ENCODE results near the gene CEMIP.
"Not testable (repeated sequence)": the region's sequence is repeated elsewhere in the genome, so short reads cannot be mapped to it uniquely, and the experiment has no call there.

CEMIP gene

DNA sequence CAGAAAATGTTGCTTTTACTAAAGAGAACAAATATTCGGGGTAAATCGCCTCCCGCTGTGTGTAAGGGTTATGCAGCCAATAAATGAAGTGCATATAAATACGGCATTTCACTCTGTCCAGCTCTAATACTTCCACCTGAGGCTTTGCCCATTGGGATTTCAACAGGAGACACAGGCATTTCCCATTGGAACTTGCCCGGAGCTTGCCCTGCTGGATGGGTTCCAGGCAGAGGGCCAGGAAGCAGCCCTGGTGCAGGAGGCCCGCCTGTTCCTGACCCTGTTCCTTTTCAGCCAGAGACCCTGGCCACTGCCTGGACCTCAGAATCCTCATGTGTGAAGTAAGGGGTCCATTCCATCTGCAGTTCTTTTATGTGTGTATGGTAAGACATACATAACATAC is 17.4 kb upstream of the CEMIP start:
- no peak for DNase-seq

- not testable (repeated sequence) for DNase-seq
Observed at GRCh38 chr15:80763235-80763634, 15.9 kb upstream of the CEMIP start.

GRCh38 chr15:80764535-80764934 is 14.6 kb upstream of the CEMIP start:
- DNase-seq, result no peak

- DNase-seq, result no peak
Observed at GRCh38 chr15:80766275-80766674, 12.9 kb upstream of the CEMIP start.

DNA sequence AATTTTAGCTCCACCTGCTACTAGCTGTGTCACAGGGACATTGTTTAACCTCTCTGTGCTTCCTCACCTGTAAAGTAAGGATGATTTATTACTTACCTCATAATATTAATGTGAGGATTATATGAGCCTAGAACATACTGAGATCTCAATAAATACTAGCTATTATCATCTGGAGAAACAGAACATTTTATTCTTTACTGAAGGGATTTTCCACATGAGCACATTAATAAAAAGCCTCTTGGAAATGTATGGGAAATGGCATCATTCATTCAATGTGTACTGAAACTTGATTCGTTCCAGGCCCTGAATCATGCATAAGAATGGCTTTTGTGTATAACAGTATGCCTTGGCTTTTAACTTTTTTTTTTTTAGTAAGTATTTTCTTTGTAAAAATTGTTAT is 11.0 kb upstream of the CEMIP start:
- DNase-seq, result no peak

- DNase-seq, result no peak
Observed at GRCh38 chr15:80769153-80769828, 9.9 kb upstream of the CEMIP start.

- DNase-seq, result no peak
Observed at GRCh38 chr15:80769829-80770705, 9.1 kb upstream of the CEMIP start.

DNA sequence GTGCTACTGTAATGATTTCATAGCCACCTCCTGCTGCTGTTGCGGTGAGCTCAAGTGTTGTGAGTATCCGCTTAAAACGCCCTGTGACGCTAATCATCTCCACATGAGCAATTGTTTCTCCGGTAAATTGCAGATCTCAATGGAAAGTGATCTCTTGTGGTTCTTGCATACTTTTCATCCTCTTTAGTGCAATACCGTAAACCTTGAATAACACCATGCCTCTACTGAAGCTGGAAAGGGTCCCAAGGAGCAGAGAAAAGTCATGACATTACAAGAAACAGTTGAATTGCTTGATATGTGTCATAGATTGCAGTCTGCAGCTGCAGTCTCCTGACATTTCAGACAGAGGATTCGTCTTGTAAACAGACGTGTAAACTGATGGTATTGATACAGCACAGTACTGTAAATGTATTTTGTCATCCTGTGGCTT is 6.0 kb upstream of the CEMIP start:
- DNase-seq, result no peak

GRCh38 chr15:80773792-80774352 is 5.3 kb upstream of the CEMIP start:
- no peak for DNase-seq

- no peak for DNase-seq
Observed at GRCh38 chr15:80774486-80774885, 4.7 kb upstream of the CEMIP start.

DNA sequence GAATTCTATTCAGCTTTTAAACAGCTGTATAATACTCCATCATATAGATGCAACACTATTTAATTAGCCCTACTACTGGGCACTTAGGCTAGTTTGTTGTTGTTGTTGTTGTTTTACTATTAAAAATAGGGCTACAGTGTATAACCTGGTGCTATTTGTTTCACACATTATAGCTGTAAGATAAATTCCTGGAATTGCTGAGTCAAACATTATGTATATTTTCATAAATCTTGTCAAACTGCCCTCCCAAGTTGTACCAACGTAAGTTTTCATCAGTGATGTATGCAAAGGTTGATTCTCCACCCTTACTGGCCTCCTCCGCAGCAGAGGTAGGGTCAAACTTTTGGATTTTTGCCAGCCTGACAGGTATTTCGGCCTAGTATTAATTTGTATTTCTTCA is 3.8 kb upstream of the CEMIP start:
- DNase-seq, result no peak

DNA sequence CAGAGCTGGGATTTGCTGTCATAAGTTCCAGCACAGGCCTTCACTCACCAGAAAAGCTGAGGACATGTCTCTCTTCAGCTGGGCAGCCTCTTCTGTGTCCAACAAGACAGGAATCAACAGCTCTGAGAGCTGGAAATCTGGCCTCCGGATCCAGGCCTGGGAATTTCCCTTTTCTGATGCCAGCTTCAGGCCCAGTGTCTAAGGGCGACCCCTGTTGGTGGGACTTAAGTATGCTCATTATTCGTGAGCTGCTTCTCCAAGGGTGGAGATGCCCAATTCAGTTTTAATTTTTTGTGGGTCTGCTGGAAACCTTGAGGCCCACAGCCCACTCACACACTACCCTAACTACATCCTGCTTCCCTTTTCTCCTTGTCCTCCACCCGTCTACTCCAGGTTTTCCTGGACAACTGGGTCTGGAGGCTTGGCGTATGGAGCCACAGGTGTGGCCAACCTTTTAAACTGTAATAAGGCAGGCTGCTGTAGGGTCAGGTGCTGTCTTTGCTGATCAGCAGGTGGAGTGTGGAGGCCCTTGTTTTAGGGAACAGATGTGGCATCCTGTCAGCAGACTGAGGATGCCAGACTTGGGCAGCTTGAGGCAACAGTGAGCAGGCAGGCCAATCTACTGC is 2.6 kb upstream of the CEMIP start:
- peak; percentile 40 for DNase-seq

- DNase-seq, result no peak
Observed at GRCh38 chr15:80777137-80777536, 2.0 kb upstream of the CEMIP start.

GRCh38 chr15:80777826-80778620 is 1.1 kb upstream of the CEMIP start:
- DNase-seq, result no peak

GRCh38 chr15:80778621-80778963 is 578 bp upstream of the CEMIP start:
- DNase-seq, result no peak

DNA sequence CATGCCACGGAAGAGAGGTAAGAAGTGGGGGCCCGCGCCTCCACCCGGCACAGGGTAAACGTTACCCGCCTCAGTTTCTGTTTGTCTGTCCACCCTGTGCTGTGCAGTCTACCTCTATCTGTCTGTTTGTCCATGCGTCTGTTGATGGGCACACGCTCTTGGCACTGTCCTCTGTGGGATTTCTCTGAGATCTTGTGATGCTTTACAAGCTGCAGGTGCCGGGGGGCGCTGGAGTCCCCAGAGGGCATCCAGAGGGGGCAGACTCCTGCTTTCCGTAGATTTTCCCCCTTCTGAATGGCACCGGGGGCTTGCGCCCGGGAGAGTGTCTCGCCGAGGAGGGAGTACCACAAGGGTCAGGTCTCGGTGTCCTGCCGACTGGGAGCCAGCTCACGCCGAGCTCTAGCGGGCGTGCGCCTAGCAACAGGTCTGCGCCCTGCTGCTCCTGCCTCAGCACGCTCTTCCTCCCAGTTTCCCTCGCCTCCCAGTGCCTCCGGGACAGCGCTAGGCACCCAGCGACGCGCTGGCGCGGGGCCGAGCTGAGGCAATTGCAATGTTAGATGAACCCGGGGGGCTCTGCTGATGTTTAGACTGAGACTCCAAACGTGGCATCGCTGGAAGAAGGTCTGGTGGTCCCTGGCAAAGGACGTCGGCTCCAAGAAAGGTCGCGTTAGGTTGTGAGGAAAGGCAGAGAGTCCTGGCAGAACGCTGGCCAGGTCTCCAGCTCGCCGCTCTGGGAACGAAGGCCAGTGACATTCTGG is 667 bp downstream of the CEMIP start:
- DNase-seq, result no peak

DNA sequence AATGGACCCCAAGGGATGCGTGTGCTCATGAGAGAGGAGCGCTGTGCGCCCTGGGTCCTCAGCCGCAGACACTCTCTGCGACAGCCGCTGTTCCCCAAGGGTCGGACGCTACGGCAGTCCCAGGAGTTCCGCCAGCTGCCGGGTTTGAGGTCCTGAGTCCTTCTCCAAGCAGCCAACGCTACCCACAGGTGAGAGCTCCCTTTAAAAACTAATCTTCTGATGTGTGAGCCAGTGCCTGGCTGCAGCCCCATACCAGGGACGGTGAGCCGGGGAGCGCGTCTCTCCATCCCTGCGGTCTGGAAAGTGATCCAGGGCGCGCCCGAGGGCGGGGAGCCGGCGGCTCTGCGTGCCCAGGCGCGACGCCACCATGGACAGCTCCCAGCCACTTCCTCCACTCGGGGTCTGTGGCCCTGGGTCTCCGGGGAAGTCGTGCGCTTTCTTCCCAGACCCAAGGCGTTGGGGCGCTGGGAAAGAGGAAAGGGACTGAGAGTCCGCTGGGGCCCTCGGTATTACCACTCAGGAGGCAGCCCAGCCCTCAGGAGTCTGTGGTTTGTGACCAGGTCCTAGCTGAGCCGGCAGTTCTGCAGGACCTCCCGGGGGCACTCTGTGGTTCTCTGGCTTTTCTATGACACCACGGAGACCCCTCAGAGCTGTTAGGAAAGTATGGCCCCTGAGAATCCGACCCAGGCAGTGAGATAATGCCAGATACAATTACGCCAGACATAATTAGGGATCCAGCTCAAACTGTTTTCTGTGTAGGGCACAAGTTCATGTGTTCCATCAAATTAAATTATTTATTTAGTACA is 1.4 kb downstream of the CEMIP start:
- DNase-seq, result no peak

DNA sequence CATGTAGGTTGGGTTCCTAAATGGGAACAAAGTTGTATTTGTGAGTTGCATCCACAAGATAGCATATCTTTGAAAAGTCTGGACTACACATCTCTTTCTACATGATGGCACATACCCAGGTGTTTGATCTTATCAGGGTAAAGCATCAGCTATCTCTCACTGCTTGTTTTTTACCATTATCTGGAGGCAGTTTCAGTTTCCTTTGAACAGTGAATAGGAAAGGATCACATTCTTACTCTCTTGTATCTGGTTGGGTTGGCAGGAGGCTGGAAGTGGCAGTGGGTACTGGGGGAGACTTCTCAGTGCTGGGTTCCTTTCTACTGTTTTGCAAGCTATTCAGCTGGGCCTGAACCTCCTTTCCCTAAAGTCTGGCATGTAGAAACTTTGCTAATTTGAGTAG is 4.1 kb downstream of the CEMIP start:
- no peak for DNase-seq

- no peak for DNase-seq
Observed at GRCh38 chr15:80785335-80785734, 6.2 kb downstream of the CEMIP start.

- no peak for DNase-seq
Observed at GRCh38 chr15:80785811-80786354, 6.7 kb downstream of the CEMIP start.

GRCh38 chr15:80787316-80787715 is 8.1 kb downstream of the CEMIP start:
- DNase-seq, result no peak

All from T-helper 9 cell (primary cell).